HG03575 (cell line): Measurements from ENCODE around the gene LTO1.

Experiments used
- ATAC-seq: cut with Tn5 transposase; IDR thresholded peaks from one replicate; pipeline ENCODE4 v1.9.1; 2021; ENCODE audit not compliant: unreplicated experiment, insufficient number of reproducible peaks, low FRiP score; ENCODE audit errors: extremely low read depth

The LTO1 gene

GRCh38 chr11:69662806-69663205 lies 12.3 kb downstream of the LTO1 start:
- ATAC-seq: no peak

GRCh38 chr11:69662021-69662698 lies 13.0 kb downstream of the LTO1 start:
- ATAC-seq: no peak

DNA sequence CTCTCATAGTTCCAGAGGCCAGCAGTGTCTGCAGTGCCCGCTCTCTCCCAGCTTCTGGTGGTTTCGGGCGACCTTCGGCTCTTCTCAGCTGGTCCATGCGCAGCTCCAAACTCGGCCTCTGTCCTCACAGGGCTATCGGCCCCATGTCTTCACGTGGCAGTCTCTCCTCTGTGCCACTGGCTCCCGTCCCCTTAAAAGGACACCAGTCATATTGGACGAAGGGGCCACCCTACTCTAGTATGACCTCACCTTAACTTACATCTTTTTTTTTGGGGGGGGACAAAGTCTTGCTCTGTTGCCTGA lies 13.8 kb downstream of the LTO1 start:
- no peak for ATAC-seq

DNA sequence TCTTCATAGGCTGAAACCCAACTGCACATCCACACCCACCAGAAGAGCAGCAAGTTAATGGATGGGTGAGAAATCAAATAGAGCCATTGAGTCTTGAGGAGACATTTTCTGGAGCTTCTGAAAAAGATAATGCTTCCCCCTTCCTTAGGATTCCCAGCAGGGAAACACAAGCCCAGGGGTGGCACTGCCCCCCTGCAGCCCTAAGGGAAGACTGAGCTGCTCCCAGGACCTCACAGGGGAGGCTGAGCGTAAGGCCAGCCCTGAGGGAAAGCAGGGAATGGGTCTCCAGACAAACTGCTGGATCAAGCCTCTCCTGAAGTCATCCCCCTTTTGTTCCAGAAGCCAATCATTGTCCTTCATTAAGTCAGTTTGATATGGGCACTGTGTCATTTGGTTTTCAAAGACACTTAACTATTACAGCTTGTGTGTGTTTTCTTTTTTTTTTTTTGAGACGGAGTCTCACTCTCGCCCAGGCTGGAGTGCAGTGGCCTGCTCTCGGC lies 15.1 kb downstream of the LTO1 start:
- no peak for ATAC-seq

- ATAC-seq: no peak
Measured at GRCh38 chr11:69659591-69659990, 15.6 kb downstream of the LTO1 start.

DNA sequence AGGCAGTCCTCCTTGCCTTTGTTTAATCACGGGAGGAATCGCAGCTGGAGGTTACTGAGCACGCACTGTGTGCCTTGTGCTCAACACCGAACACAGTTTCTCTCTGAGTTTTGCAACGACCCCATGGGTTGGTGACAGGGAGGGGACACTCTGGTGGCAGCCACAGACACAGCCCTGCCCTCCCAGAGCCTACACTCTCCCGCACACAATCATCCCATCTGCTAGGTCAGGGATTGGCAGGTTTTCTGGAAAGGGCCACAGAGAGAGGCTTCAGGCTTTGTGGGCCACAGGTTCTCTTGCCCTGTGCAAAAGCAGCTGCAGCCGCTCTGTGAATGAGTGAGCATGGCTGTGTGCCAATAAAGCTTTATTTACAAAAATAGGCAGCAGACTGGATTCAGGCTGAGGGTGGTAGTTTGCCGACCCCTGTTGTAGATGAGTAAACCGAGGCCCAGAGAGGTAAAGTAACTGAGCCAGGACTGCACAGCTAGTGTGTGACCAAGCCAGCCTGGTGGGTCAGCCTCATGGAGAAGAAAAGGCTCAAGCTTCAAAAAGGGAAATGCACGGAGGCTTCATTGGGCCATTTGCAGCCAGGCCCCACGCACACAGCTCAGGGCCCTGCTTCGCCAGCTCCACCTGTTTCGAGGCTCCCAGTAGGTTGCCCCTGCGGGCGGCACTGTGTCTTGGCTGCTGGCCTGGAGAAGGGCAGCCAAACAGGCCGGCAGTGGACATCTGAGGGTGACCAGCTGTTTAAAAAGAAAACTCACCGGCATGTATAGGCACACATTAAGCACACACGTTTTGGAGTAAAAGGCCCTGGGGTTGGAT lies 16.3 kb downstream of the LTO1 start:
- no peak for ATAC-seq

- ATAC-seq: no peak
Measured at GRCh38 chr11:69657911-69658625, 17.1 kb downstream of the LTO1 start.

- ATAC-seq: no peak
Measured at GRCh38 chr11:69657456-69657910, 17.7 kb downstream of the LTO1 start.

DNA sequence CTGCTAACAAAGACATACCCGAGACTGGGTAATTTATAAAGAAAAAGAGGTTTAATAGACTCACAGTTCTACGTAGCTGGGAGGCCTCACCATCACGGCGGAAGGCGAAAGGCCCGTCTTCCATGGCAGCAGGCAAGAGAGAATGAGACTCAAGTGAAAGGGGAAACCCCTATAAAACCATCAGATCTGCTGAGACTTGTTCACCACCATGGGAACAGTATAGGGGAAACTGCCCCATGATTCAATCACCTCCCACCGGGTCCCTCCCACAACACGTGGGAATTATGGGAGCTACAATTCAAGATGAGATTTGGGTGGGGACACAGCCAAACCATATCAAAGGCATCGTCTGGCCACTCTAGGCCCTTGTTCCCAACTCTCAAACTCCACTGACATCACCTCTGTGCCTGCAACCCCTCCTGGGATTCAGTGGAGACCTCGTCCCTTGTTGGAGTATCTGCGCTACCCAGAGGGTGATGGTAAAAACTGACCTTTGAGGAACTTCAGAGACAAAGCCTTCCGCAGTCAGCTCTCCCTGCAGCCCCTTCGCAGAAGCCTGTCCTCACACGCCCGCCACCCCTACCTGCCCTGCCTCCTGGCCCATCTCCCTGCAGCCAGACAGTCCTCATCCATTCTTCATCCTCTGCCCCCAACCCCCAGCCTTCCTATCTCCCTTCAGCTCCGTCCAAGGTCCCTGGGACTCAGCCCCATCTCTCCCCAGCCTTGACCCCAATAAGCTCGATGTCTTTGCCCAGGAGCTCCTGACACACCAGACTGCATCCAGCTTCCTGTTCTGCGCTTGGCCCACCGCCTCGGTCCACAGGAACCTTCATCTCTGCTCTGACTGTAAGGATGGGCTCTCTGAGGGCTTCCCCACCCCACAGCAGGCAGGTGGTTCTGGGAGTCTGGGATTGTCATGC lies 18.4 kb downstream of the LTO1 start:
- ATAC-seq: no peak

- no peak for ATAC-seq
Measured at GRCh38 chr11:69655479-69656428, 19.4 kb downstream of the LTO1 start.

GRCh38 chr11:69654660-69655478 lies 20.3 kb downstream of the LTO1 start:
- no peak for ATAC-seq

GRCh38 chr11:69654001-69654659 lies 21.0 kb downstream of the LTO1 start:
- ATAC-seq: no peak

DNA sequence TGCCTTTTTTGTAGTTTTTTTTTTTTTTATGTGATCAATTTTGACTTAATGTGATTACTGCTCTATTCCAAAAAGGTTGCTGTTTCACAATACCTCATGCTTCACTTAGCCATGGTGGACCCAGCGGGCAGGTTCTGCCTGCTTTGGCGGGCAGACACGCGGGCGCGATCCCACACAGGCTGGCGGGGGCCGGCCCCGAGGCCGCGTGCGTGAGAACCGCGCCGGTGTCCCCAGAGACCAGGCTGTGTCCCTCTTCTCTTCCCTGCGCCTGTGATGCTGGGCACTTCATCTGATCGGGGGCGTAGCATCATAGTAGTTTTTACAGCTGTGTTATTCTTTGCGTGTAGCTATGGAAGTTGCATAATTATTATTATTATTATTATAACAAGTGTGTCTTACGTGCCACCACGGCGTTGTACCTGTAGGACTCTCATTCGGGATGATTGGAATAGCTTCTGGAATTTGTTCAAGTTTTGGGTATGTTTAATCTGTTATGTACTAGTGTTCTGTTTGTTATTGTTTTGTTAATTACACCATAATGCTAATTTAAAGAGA lies 21.7 kb downstream of the LTO1 start:
- ATAC-seq: no peak

- no peak for ATAC-seq
Measured at GRCh38 chr11:69652999-69653398, 22.2 kb downstream of the LTO1 start.

GRCh38 chr11:69651834-69652620 lies 23.1 kb downstream of the LTO1 start:
- no peak for ATAC-seq
